GM12878 (cell line): ENCODE measurements around the gene SRRM3. TPM values are rescaled to one million over a fixed set of nuclear protein-coding genes. Genes with fewer than 3 reads are reported as not detected.
"Not testable (repeated sequence)": the region's sequence is repeated elsewhere in the genome, so short reads cannot be mapped to it uniquely, and the experiment has no call there.

Experiments
- ATAC-seq: fragments of 200-7000 bp; cut with Tn5 transposase; 3 replicates; pipeline ENCODE4 v1.9.1; 2020; ENCODE audit warnings: mild to moderate bottlenecking, moderate library complexity
- BruUV-seq: library from RNA; stranded (reverse); fragments of 400-500 nt; replicated peaks from 2 replicates; lab custom pipeline; 2021; lab: Mats Ljungman, UMichigan
- CTCF ChIA-PET: fragments of 300-600 bp; sonication (Branson Sonifier 250); formaldehyde crosslinking; extraction: SDS; loops from one replicate; lab custom pipeline; 2021; ENCODE audit warnings: inconsistent platforms; lab: Yijun Ruan, JAX
- POLR2A ChIA-PET: fragments of 350-600 bp; formaldehyde crosslinking; extraction: SDS; loops from one replicate; lab custom pipeline; 2021; ENCODE audit warnings: inconsistent platforms; lab: Charles Lee
- RAD21 ChIA-PET: fragments of 300-600 bp; sonication (Branson Sonifier 250); formaldehyde crosslinking; loops from one replicate; lab custom pipeline; 2023; ENCODE audit warnings: antibody characterized with exemption; ENCODE audit not compliant: unreplicated experiment; lab: Charles Lee
- SMC1A ChIA-PET: fragments of 300-600 bp; sonication (Branson Sonifier 250); formaldehyde crosslinking; loops from one replicate; lab custom pipeline; 2023; ENCODE audit not compliant: unreplicated experiment, uncharacterized antibody; lab: Charles Lee
- DNase-seq: peaks from one replicate; pipeline ENCODE4 v3.0.0-alpha.2; 2011; ENCODE audit warnings: low read depth, low spot score
- FAIRE-seq: peaks from 3 replicates; lab custom pipeline; 2011; peaks lifted over from hg19 to GRCh38; lab: Jason Lieb, UNC
- H2AFZ ChIP-seq: 2 replicates; pipeline ENCODE4 v1.6.0; 2011; ENCODE audit warnings: low read depth, low read length, control low read depth; ENCODE audit not compliant: control insufficient read depth
- H3K27ac ChIP-seq: 2 replicates; pipeline ENCODE4 v1.5.1; 2011; ENCODE audit warnings: control low read depth; ENCODE audit not compliant: control insufficient read depth, insufficient read depth
- H3K27me3 ChIP-seq, 2 experiments: replicated peaks in 1 of 2; 2 replicates each; pipeline versions ENCODE4 v1.6.0 to v1.6.1; 2011; ENCODE audit warnings: low read length in 1 of 2; ENCODE audit not compliant: control insufficient read depth in 2 of 2, insufficient read depth in 2 of 2
- H3K36me3 ChIP-seq, 2 experiments: 2 replicates each; pipeline ENCODE4 v1.5.1; 2011; ENCODE audit warnings: low read length in 1 of 2; ENCODE audit not compliant: control insufficient read depth in 2 of 2, insufficient read depth in 2 of 2
- H3K4me1 ChIP-seq: 2 replicates; pipeline ENCODE4 v1.6.1; 2011; ENCODE audit warnings: mild to moderate bottlenecking, low read length, moderate library complexity, mixed read lengths; ENCODE audit not compliant: control insufficient read depth, insufficient read depth
- H3K4me2 ChIP-seq: 2 replicates; pipeline ENCODE4 v1.6.0; 2011; ENCODE audit warnings: control low read depth; ENCODE audit not compliant: control insufficient read depth, insufficient read depth
- H3K4me3 ChIP-seq: fragments of 200-600 bp; sonication (generic); 2 replicates; pipeline ENCODE4 v1.5.1; 2016
- H3K79me2 ChIP-seq: 2 replicates; pipeline ENCODE4 v1.6.0; 2011; ENCODE audit warnings: low read length; ENCODE audit not compliant: control insufficient read depth, insufficient read depth
- H3K9ac ChIP-seq: 2 replicates; pipeline ENCODE4 v1.8.0; 2011; ENCODE audit warnings: low read length, control low read depth, mixed read lengths; ENCODE audit not compliant: control insufficient read depth, insufficient read depth
- H3K9me3 ChIP-seq: replicated peaks from 3 replicates; pipeline ENCODE4 v1.5.1; 2011; ENCODE audit warnings: mild to moderate bottlenecking, low read length; ENCODE audit not compliant: control insufficient read depth, insufficient read depth
- H4K20me1 ChIP-seq: 2 replicates; pipeline ENCODE4 v1.6.0; 2011; ENCODE audit not compliant: control insufficient read depth, insufficient read depth
- BCLAF1 ChIP-seq: fragments of 450-650 bp; IDR thresholded peaks from 2 replicates; pipeline ENCODE4 v1.6.1; 2017; ENCODE audit warnings: antibody characterized with exemption, mild to moderate bottlenecking, moderate library complexity
- BMI1 ChIP-seq: fragments of 450-650 bp; IDR thresholded peaks from 2 replicates; pipeline ENCODE4 v1.6.1; 2016; ENCODE audit warnings: mild to moderate bottlenecking, moderate library complexity, borderline replicate concordance
- LARP7 ChIP-seq: fragments of 450-650 bp; IDR thresholded peaks from 2 replicates; pipeline ENCODE4 v1.6.1; 2017; ENCODE audit warnings: mild to moderate bottlenecking
- NBN ChIP-seq: fragments of 450-650 bp; IDR thresholded peaks from 2 replicates; pipeline ENCODE4 v1.6.1; 2016
- NKRF ChIP-seq: fragments of 450-650 bp; conservative IDR thresholded peaks from 2 replicates; pipeline ENCODE4 v1.6.1; 2017; ENCODE audit warnings: mild to moderate bottlenecking, moderate library complexity
- NRF1 ChIP-seq: conservative IDR thresholded peaks from 2 replicates; pipeline ENCODE4 v1.6.1; 2011; ENCODE audit warnings: mild to moderate bottlenecking, low read depth, low read length, improper control_type of control experiment
- SRF ChIP-seq, 2 experiments: IDR thresholded peaks; 2 replicates each; pipeline ENCODE4 v1.6.1; 2011; ENCODE audit warnings: low read depth in 2 of 2, low read length in 2 of 2, mild to moderate bottlenecking in 1 of 2, moderate library complexity in 1 of 2
- ZNF622 ChIP-seq: fragments of 450-650 bp; IDR thresholded peaks from 2 replicates; pipeline ENCODE4 v1.6.1; 2017; ENCODE audit warnings: mild to moderate bottlenecking, inconsistent platforms
- ZZZ3 ChIP-seq: IDR thresholded peaks from 2 replicates; pipeline ENCODE4 v1.6.1; 2011; ENCODE audit warnings: low read depth; ENCODE audit not compliant: control insufficient read depth, insufficient read length
- WGBS: methylation state at CpG from one replicate; pipeline ENCODE4 v1.1.6; 2016; ENCODE audit warnings: low lambda C conversion rate; ENCODE audit not compliant: insufficient replicate concordance, insufficient coverage; ENCODE audit errors: missing lambda C conversion rate; 5-methylcytosine and 5-hydroxymethylcytosine counted together
- in situ Hi-C: fragments of 300-500 bp; cut with MboI; formaldehyde crosslinking; loops from 9 replicates; pipeline ENCODE4 v1.14.3; 2018; ENCODE audit warnings: mixed read lengths
- intact Hi-C: fragments of 100-400 bp; cut with micrococcal nuclease; formaldehyde crosslinking; loops from one replicate; pipeline ENCODE4 v1.14.2; 2022; ENCODE audit not compliant: unreplicated experiment
- polyA plus RNA-seq, 11 experiments: library from polyadenylated mRNA; depleted of rRNA in 4 of 11; unstranded in 6 of 11; stranded (reverse) in 5 of 11; fragments of >200 nt; fragmentation: Nextera tagmentation in 4 of 11; fragmentation: Illumina TruSeq in 1 of 11; extraction: Ambion mirVana in 4 of 11; extraction: Trizol in 1 of 11; gene quantifications; 1 replicate in 1 of 11; 2 replicates in 10 of 11; pipeline versions ENCODE4 v1.2.1 to v1.2.3, GENCODE V29; 2011 to 2016; ENCODE audit warnings: inconsistent platforms in 2 of 11, missing spikeins in 2 of 11, low read depth in 1 of 11
- total RNA-seq, 4 experiments: library from RNA; depleted of rRNA in 3 of 4; stranded (reverse); fragments of >200 nt in 3 of 4; fragmentation: Illumina TruSeq in 1 of 4; extraction: Trizol in 1 of 4; gene quantifications; 2 replicates each; pipeline versions ENCODE4 v1.2.1 to v1.2.3, GENCODE V29; 2013 to 2021

SRRM3 gene
- total and polyA plus RNA-seq, 10 of the 15 experiments (the other 5 are each of a cell fraction or from before 2014, with no cell fraction given): 0.03 to 0.15 (median 0.05) TPM; not detected in 6

- ATAC-seq (no peak), FAIRE-seq (no peak), DNase-seq (no peak)
- H3K4me3 ChIP-seq: no peak overlapping the region
- H3K27me3 ChIP-seq: no peaks in the 10 kb centered on the region
- H3K79me2 ChIP-seq: no peaks in the 10 kb centered on the region
- no peak for TF ChIP-seq LARP7
- no peak for TF ChIP-seq BMI1
- TF ChIP-seq SRF (IDR thresholded peaks at IDR 0.05; ENCODE audit: low read depth in 2 of 2, low read length in 2 of 2): no peak
- TF ChIP-seq NKRF: no peak
- no peak for TF ChIP-seq BCLAF1
- no peak for TF ChIP-seq ZZZ3
- no peak for TF ChIP-seq NBN
- no peak for TF ChIP-seq ZNF622
- TF ChIP-seq NRF1: no peak
- H2AFZ ChIP-seq: no peak overlapping the region
- ChIA-PET SMC1A (interaction anchor here (1.4 to 1.5 kb wide), 2 partner anchors 13 to 21 kb away, joined by 3 to 4 read pairs; no protein-coding TSS in a partner anchor), RAD21 (interaction anchor here (1.8 to 9.3 kb wide), 2 partner anchors 19 to 48 kb away, joined by 4 to 86 read pairs; no protein-coding TSS in a partner anchor), POLR2A (interaction anchor here (1.5 kb wide), 1 partner anchor 18 kb away, joined by 5 read pairs; no protein-coding TSS in a partner anchor), CTCF (interaction anchor here (0.8 to 11.0 kb wide), 3 partner anchors 16 to 132 kb away, joined by 3 to 229 read pairs (median 4); partner anchors contain the start of gene YWHAG)
- BruUV-seq: no TSS peak
- no peaks in the 10 kb centered on the region for H3K9me3 ChIP-seq
- H3K4me1 ChIP-seq: no peaks in the 10 kb centered on the region; the same call in 1 of the 2 replicates
- 43% methylated on average over 19 of the region's 21 CpGs for WGBS
- in situ Hi-C loops: loop anchor here (5.0 kb wide), 1 partner anchor 133 kb away; no protein-coding TSS in a partner anchor
- H3K36me3 ChIP-seq: no peaks in the 10 kb centered on the region
- no peaks in the 10 kb centered on the region for H4K20me1 ChIP-seq
- H3K9ac ChIP-seq: no peak overlapping the region
- intact Hi-C loops: no loop called here
- H3K27ac ChIP-seq: no peak overlapping the region
- H3K4me2 ChIP-seq: no peak overlapping the region
Observed at GRCh38 chr7:76310102-76310957, 108.6 kb downstream of the SRRM3 start.

- BruUV-seq, H3K27ac ChIP-seq, H3K27me3 ChIP-seq, H3K4me1 ChIP-seq, H3K4me3 ChIP-seq, FAIRE-seq, ATAC-seq, H3K36me3 ChIP-seq, H4K20me1 ChIP-seq, H3K4me2 ChIP-seq, DNase-seq, H3K9ac ChIP-seq, H3K79me2 ChIP-seq, intact Hi-C loops, H3K9me3 ChIP-seq, H2AFZ ChIP-seq: not testable (repeated sequence)
- POLR2A ChIA-PET: interaction anchor here (0.5 to 1.5 kb wide), 4 partner anchors 15 to 394 kb away, joined by 3 to 9 read pairs (median 4); no protein-coding TSS in a partner anchor
- CTCF ChIA-PET: interaction anchor here (0.8 to 11.0 kb wide), 3 partner anchors 18 to 447 kb away, joined by 3 to 229 read pairs (median 3); no protein-coding TSS in a partner anchor
- in situ Hi-C loops: loop anchor here (5.0 kb wide), 1 partner anchor 135 kb away; no protein-coding TSS in a partner anchor
- SMC1A ChIA-PET: interaction anchor here (0.7 to 1.5 kb wide), 4 partner anchors 14 to 121 kb away, joined by 3 to 4 read pairs (median 3); no protein-coding TSS in a partner anchor
- WGBS: 77% methylated on average over 6 of the region's 6 CpGs
- RAD21 ChIA-PET: interaction anchor here (0.6 to 9.3 kb wide), 3 partner anchors 20 to 133 kb away, joined by 3 to 86 read pairs (median 18); no protein-coding TSS in a partner anchor
Observed at GRCh38 chr7:76311838-76312237, 110.1 kb downstream of the SRRM3 start.
